Keratinocyte (primary cell): ENCODE measurements around the gene SPON1. TPM values are rescaled to one million over a fixed set of nuclear protein-coding genes. Genes with fewer than 3 reads are reported as not detected.

Experiments
- DNase-seq: peaks from one replicate; pipeline ENCODE4 v3.0.0-alpha.2; 2011; ENCODE audit warnings: low read depth, missing footprints, low spot score
- FAIRE-seq: peaks from 2 replicates; lab custom pipeline; 2011; peaks lifted over from hg19 to GRCh38; lab: Jason Lieb, UNC
- H2AFZ ChIP-seq: 2 replicates; pipeline ENCODE4 v1.6.0; 2012; ENCODE audit warnings: low read length, control low read depth, inconsistent platforms; ENCODE audit not compliant: control insufficient read depth
- H3K27ac ChIP-seq: 2 replicates; pipeline ENCODE4 v1.5.1; 2011; ENCODE audit warnings: low read length; ENCODE audit not compliant: control insufficient read depth, insufficient read depth
- H3K27me3 ChIP-seq: 3 replicates; pipeline ENCODE4 v1.6.0; 2011; ENCODE audit warnings: low read length; ENCODE audit not compliant: control insufficient read depth, insufficient read depth; ENCODE audit errors: extremely low read depth
- H3K36me3 ChIP-seq, 2 experiments: 2 replicates in 1 of 2; 3 replicates in 1 of 2; pipeline ENCODE4 v1.5.1; 2011; ENCODE audit warnings: low read length in 2 of 2, mild to moderate bottlenecking in 1 of 2; ENCODE audit not compliant: control insufficient read depth in 2 of 2, insufficient read depth in 2 of 2; ENCODE audit errors: extremely low read depth in 1 of 2
- H3K4me1 ChIP-seq: 3 replicates; pipeline ENCODE4 v1.5.1; 2011; ENCODE audit warnings: low read length; ENCODE audit not compliant: control insufficient read depth, insufficient read depth; ENCODE audit errors: extremely low read depth
- H3K4me2 ChIP-seq: 3 replicates; pipeline ENCODE4 v1.6.0; 2011; ENCODE audit warnings: low read depth, low read length; ENCODE audit not compliant: control insufficient read depth, insufficient read depth; ENCODE audit errors: extremely low read depth
- H3K4me3 ChIP-seq, 3 experiments: fragments of 200-600 bp in 1 of 3; sonication (generic) in 1 of 3; 2 replicates in 2 of 3; 3 replicates in 1 of 3; pipeline ENCODE4 v1.5.1; 2011 to 2016; ENCODE audit warnings: low read length in 3 of 3, mild to moderate bottlenecking in 3 of 3, control low read depth in 2 of 3, inconsistent platforms in 1 of 3, low read depth in 1 of 3, mixed read lengths in 1 of 3, mixed run types in 1 of 3, moderate library complexity in 1 of 3; ENCODE audit not compliant: control insufficient read depth in 2 of 3, insufficient read depth in 2 of 3; ENCODE audit errors: extremely low read depth in 1 of 3
- H3K79me2 ChIP-seq: 2 replicates; pipeline ENCODE4 v1.6.0; 2012; ENCODE audit warnings: low read length; ENCODE audit not compliant: control insufficient read depth, insufficient read depth
- H3K9ac ChIP-seq: 3 replicates; pipeline ENCODE4 v1.6.0; 2011; ENCODE audit warnings: low read length; ENCODE audit not compliant: control insufficient read depth, insufficient read depth; ENCODE audit errors: extremely low read depth
- H3K9me1 ChIP-seq: 3 replicates; pipeline ENCODE4 v1.6.0; 2011; ENCODE audit warnings: low read length; ENCODE audit not compliant: control insufficient read depth, insufficient read depth; ENCODE audit errors: extremely low read depth
- H3K9me3 ChIP-seq: 2 replicates; pipeline ENCODE4 v1.5.1; 2012; ENCODE audit warnings: low read depth, low read length; ENCODE audit not compliant: control insufficient read depth
- H4K20me1 ChIP-seq: 3 replicates; pipeline ENCODE4 v1.6.0; 2011; ENCODE audit warnings: low read length; ENCODE audit not compliant: control insufficient read depth, insufficient read depth; ENCODE audit errors: extremely low read depth
- CTCF ChIP-seq, 3 experiments: IDR thresholded peaks in 1 of 3; conservative IDR thresholded peaks in 1 of 3; optimal IDR thresholded peaks in 1 of 3; 2 replicates in 2 of 3; 3 replicates in 1 of 3; pipeline versions ENCODE3 to v1.5.1; 2011; ENCODE audit warnings: low read length in 3 of 3, mild to moderate bottlenecking in 3 of 3, moderate library complexity in 2 of 3, control low read depth in 1 of 3, inconsistent platforms in 1 of 3; ENCODE audit not compliant: insufficient read depth in 2 of 3; ENCODE audit errors: extremely low read depth in 1 of 3
- EZH2 ChIP-seq: IDR thresholded peaks from one replicate; pipeline ENCODE4 v1.6.1; 2012; ENCODE audit warnings: inconsistent platforms, mild to moderate bottlenecking, low read length, moderate library complexity
- dilution Hi-C: fragments of 300-500 bp; cut with MboI; formaldehyde crosslinking; loops from one replicate; pipeline ENCODE4 v1.7.0; 2020; ENCODE audit warnings: low sequenced_read_pairs; ENCODE audit not compliant: extremely low pct_ligation_motif_present
- polyA plus RNA-seq, 5 experiments: library from polyadenylated mRNA; depleted of rRNA in 3 of 5; stranded (reverse) in 3 of 5; stranded (forward) in 1 of 5; unstranded in 1 of 5; fragments of >200 nt; gene quantifications; 1 replicate in 1 of 5; 2 replicates in 3 of 5; 3 replicates in 1 of 5; pipeline versions ENCODE4 v1.2.1 to v1.2.3, GENCODE V29; 2011 to 2012; ENCODE audit warnings: missing spikeins in 2 of 5, low read depth in 1 of 5, low replicate concordance in 1 of 5

Gene SPON1
- polyA plus RNA-seq, 1 donor (not counting 4 experiments of a cell fraction or from before 2014, with no cell fraction given) = not detected

GRCh38 chr11:13972043-13972910 is 9.8 kb downstream of the SPON1 start:
- H3K27ac ChIP-seq = no peak overlapping the region
- H3K4me2 ChIP-seq = no peak overlapping the region
- no peaks in the 10 kb centered on the region for H3K79me2 ChIP-seq
- no peaks in the 10 kb centered on the region for H3K4me1 ChIP-seq
- H3K9me1 ChIP-seq = no peaks in the 10 kb centered on the region
- peaks cover 30% of the 10 kb centered on the region for H3K27me3 ChIP-seq
- DNase-seq (no peak), FAIRE-seq (no peak)
- no peak overlapping the region for H3K9ac ChIP-seq
- dilution Hi-C loops = loop anchor here (25.0 kb wide), 2 partner anchors 210 to 265 kb away; no protein-coding TSS in a partner anchor
- no peak for TF ChIP-seq CTCF (optimal IDR thresholded peaks at IDR 0.05 in 1 of 3, IDR thresholded peaks at IDR 0.05 in 1 of 3, conservative IDR thresholded peaks at IDR 0.05 in 1 of 3; ENCODE audit: extremely low read depth in 1 of 3, insufficient read depth in 2 of 3, low read length in 3 of 3)
- no peak for TF ChIP-seq EZH2
- no peaks in the 10 kb centered on the region for H3K9me3 ChIP-seq
- H3K4me3 ChIP-seq = no peak overlapping the region
- no peaks in the 10 kb centered on the region for H4K20me1 ChIP-seq
- H3K36me3 ChIP-seq = no peaks in the 10 kb centered on the region
- H2AFZ ChIP-seq = no peak overlapping the region

- H3K9ac ChIP-seq = no peak overlapping the region
- no peaks in the 10 kb centered on the region for H4K20me1 ChIP-seq
- dilution Hi-C loops = loop anchor here (25.0 kb wide), 2 partner anchors 211 to 264 kb away; no protein-coding TSS in a partner anchor
- TF ChIP-seq EZH2 (no peak), CTCF (optimal IDR thresholded peaks at IDR 0.05 in 1 of 3, IDR thresholded peaks at IDR 0.05 in 1 of 3, conservative IDR thresholded peaks at IDR 0.05 in 1 of 3; ENCODE audit: extremely low read depth in 1 of 3, insufficient read depth in 2 of 3, low read length in 3 of 3) (no peak)
- no peaks in the 10 kb centered on the region for H3K36me3 ChIP-seq
- H3K27me3 ChIP-seq = peaks cover 26% of the 10 kb centered on the region
- H2AFZ ChIP-seq = no peak overlapping the region
- H3K4me1 ChIP-seq = no peaks in the 10 kb centered on the region
- no peak overlapping the region for H3K4me2 ChIP-seq
- H3K79me2 ChIP-seq = no peaks in the 10 kb centered on the region
- H3K27ac ChIP-seq = no peak overlapping the region
- no peak overlapping the region for H3K4me3 ChIP-seq
- FAIRE-seq = no peak
- no peaks in the 10 kb centered on the region for H3K9me1 ChIP-seq
- H3K9me3 ChIP-seq = no peaks in the 10 kb centered on the region
- no peak for DNase-seq
Measured at GRCh38 chr11:13972944-13973343, 10.4 kb downstream of the SPON1 start.
